HepG2 (cell line): ENCODE data around the gene MRPS11. TPM values are rescaled to one million over a fixed set of nuclear protein-coding genes. Genes with fewer than 3 reads are reported as not detected.

Experiments
- HNRNPH1 ChIP-seq: fragments of 200-400 bp; formaldehyde crosslinking; optimal IDR thresholded peaks from 2 replicates; pipeline ENCODE3; 2017; ENCODE audit warnings: mild to moderate bottlenecking, low read depth, low read length
- PHF20 ChIP-seq: sonication (generic); formaldehyde crosslinking; IDR thresholded peaks from 2 replicates; pipeline ENCODE4 v1.5.0; 2020; ENCODE audit warnings: mild to moderate bottlenecking, missing genetic modification reagents
- ZBTB21 ChIP-seq: sonication (generic); formaldehyde crosslinking; IDR thresholded peaks from 2 replicates; pipeline ENCODE4 v1.4.0; 2020; ENCODE audit warnings: missing genetic modification reagents
- ZC3H4 ChIP-seq: sonication (generic); formaldehyde crosslinking; IDR thresholded peaks from 2 replicates; pipeline ENCODE4 v1.4.0; 2020; ENCODE audit warnings: missing genetic modification reagents, borderline replicate concordance
- ZNF138 ChIP-seq: sonication (generic); formaldehyde crosslinking; IDR thresholded peaks from 2 replicates; pipeline ENCODE4 v1.5.0; 2020; ENCODE audit warnings: mild to moderate bottlenecking, low read depth, missing genetic modification reagents
- ZNF44 ChIP-seq: sonication (generic); formaldehyde crosslinking; IDR thresholded peaks from 2 replicates; pipeline ENCODE4 v1.5.1; 2020; ENCODE audit warnings: mild to moderate bottlenecking, missing genetic modification reagents
- ZNF549 ChIP-seq: sonication (generic); formaldehyde crosslinking; IDR thresholded peaks from 2 replicates; pipeline ENCODE4 v1.5.0; 2020; ENCODE audit warnings: missing genetic modification reagents
- ZNF652 ChIP-seq: IDR thresholded peaks from 2 replicates; pipeline ENCODE4 v1.6.1; 2016; ENCODE audit warnings: low read depth, borderline replicate concordance
- ZNF83 ChIP-seq: sonication (generic); formaldehyde crosslinking; IDR thresholded peaks from 2 replicates; pipeline ENCODE4 v1.4.0; 2020; ENCODE audit warnings: missing genetic modification reagents, mild to moderate bottlenecking, borderline replicate concordance
- polyA plus RNA-seq, 8 experiments: library from polyadenylated mRNA; depleted of rRNA in 3 of 8; stranded (reverse) in 7 of 8; unstranded in 1 of 8; fragments of >200 nt; fragmentation: Illumina TruSeq in 4 of 8; extraction: Trizol in 4 of 8; gene quantifications; 2 replicates each; pipeline versions ENCODE4 v1.2.1 to v1.2.3, GENCODE V29; 2011 to 2016; ENCODE audit warnings: low read depth in 4 of 8, missing spikeins in 1 of 8, mixed read lengths in 1 of 8; ENCODE audit not compliant: insufficient read depth in 1 of 8
- total RNA-seq, 5 experiments: library from RNA; depleted of rRNA; stranded (reverse); fragments of >200 nt; fragmentation: Illumina TruSeq; extraction: Trizol; gene quantifications; 2 replicates each; pipeline ENCODE4 v1.2.3, GENCODE V29; 2016; ENCODE audit warnings: low read depth in 1 of 5
- TF ChIP-seq, protein P1 (sequence below): sonication (generic); formaldehyde crosslinking; IDR thresholded peaks from one replicate; pipeline ENCODE4 v1.5.1; 2020; ENCODE audit warnings: mild to moderate bottlenecking, missing genetic modification reagents; ENCODE audit errors: not compliant biosample characterization
- TF ChIP-seq, protein P2 (sequence below): sonication (generic); formaldehyde crosslinking; IDR thresholded peaks from 2 replicates; pipeline ENCODE4 v1.8.1; 2022; ENCODE audit warnings: mild to moderate bottlenecking, missing genetic modification reagents
- TF ChIP-seq, protein P3 (sequence below): sonication (generic); formaldehyde crosslinking; IDR thresholded peaks from 2 replicates; pipeline ENCODE4 v1.5.0; 2020; ENCODE audit warnings: mild to moderate bottlenecking, missing genetic modification reagents

Gene MRPS11
- total and polyA plus RNA-seq, 2 of the 13 experiments (the other 11 are each of a cell fraction or from before 2014, with no cell fraction given) = 50.1 to 72.7 TPM

DNA sequence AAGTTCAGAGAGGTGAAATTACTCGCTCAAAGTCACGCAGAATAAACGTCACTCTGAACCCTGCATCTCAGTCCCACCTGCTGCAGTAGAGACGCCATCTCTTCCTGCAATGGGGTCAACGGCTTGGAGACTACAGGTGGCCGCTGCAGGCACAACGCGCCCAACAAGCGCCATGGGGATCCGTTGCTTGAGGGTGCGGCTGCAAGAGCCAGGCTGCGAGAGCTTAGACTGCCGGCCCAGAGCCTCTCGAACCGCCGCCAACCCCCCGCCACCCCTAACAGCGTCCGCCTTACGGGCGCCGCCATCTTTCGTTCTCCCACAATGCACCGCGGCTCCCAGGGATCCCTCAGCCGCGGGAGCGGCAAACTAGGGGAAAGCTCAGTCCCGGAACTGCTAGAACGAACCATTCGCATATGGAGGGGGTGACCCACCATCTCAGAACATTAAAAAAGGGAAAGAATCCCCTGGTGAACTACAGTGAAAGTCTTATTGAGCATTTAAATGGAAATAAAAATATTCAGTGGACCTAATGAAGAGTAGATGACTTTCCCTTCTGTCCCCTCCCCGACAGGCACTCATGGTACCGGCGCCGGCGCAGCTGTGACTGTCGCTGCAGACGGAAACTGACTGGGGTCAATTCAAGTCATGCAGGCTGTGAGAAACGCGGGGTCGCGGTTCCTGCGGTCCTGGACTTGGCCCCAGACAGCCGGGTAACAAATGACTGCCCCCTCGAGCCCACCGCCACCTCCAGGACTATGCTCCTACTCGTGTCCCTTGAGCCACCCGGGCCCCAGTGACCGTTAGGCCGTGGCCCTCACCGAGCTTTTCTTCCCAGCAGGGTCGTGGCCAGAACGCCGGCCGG is at the start of gene MRPS11, which contains the start of gene MRPL46 (continued):
- TF ChIP-seq, protein P1, sequence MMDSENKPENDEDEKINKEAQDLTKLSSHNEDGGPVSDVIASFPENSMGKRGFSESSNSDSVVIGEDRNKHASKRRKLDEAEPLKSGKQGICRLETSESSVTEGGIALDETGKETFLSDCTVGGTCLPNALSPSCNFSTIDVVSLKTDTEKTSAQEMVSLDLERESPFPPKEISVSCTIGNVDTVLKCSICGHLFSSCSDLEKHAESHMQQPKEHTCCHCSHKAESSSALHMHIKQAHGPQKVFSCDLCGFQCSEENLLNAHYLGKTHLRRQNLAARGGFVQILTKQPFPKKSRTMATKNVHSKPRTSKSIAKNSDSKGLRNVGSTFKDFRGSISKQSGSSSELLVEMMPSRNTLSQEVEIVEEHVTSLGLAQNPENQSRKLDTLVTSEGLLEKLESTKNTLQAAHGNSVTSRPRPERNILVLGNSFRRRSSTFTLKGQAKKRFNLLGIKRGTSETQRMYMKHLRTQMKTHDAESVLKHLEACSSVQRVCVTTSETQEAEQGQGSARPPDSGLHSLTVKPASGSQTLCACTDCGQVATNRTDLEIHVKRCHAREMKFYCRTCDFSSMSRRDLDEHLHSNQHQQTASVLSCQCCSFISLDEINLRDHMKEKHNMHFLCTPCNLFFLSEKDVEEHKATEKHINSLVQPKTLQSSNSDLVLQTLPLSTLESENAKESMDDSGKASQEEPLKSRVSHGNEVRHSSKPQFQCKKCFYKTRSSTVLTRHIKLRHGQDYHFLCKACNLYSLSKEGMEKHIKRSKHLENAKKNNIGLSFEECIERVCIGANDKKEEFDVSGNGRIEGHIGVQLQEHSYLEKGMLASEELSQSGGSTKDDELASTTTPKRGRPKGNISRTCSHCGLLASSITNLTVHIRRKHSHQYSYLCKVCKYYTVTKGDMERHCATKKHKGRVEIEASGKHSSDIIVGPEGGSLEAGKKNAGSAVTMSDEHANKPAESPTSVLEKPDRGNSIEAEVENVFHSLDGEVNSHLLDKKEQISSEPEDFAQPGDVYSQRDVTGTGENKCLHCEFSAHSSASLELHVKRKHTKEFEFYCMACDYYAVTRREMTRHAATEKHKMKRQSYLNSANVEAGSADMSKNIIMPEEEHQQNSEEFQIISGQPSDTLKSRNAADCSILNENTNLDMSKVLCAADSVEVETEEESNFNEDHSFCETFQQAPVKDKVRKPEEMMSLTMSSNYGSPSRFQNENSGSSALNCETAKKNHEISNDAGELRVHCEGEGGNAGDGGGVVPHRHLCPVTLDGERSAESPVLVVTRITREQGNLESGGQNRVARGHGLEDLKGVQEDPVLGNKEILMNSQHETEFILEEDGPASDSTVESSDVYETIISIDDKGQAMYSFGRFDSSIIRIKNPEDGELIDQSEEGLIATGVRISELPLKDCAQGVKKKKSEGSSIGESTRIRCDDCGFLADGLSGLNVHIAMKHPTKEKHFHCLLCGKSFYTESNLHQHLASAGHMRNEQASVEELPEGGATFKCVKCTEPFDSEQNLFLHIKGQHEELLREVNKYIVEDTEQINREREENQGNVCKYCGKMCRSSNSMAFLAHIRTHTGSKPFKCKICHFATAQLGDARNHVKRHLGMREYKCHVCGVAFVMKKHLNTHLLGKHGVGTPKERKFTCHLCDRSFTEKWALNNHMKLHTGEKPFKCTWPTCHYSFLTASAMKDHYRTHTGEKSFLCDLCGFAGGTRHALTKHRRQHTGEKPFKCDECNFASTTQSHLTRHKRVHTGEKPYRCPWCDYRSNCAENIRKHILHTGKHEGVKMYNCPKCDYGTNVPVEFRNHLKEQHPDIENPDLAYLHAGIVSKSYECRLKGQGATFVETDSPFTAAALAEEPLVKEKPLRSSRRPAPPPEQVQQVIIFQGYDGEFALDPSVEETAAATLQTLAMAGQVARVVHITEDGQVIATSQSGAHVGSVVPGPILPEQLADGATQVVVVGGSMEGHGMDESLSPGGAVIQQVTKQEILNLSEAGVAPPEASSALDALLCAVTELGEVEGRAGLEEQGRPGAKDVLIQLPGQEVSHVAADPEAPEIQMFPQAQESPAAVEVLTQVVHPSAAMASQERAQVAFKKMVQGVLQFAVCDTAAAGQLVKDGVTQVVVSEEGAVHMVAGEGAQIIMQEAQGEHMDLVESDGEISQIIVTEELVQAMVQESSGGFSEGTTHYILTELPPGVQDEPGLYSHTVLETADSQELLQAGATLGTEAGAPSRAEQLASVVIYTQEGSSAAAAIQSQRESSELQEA = no peak
- no peak for TF ChIP-seq ZBTB21 (CRISPR knock-in tag)
- TF ChIP-seq ZNF549 (CRISPR knock-in tag) = no peak
- no peak for TF ChIP-seq HNRNPH1
- TF ChIP-seq, protein P2, sequence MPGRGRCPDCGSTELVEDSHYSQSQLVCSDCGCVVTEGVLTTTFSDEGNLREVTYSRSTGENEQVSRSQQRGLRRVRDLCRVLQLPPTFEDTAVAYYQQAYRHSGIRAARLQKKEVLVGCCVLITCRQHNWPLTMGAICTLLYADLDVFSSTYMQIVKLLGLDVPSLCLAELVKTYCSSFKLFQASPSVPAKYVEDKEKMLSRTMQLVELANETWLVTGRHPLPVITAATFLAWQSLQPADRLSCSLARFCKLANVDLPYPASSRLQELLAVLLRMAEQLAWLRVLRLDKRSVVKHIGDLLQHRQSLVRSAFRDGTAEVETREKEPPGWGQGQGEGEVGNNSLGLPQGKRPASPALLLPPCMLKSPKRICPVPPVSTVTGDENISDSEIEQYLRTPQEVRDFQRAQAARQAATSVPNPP (CRISPR knock-in tag) = 0 out of 2 replicates have a peak, but pooled peaks have one; percentile 37
- TF ChIP-seq ZNF44 (CRISPR knock-in tag) = no peak
- no peak for TF ChIP-seq ZNF652 (CRISPR knock-in tag)
- TF ChIP-seq, protein P3, sequence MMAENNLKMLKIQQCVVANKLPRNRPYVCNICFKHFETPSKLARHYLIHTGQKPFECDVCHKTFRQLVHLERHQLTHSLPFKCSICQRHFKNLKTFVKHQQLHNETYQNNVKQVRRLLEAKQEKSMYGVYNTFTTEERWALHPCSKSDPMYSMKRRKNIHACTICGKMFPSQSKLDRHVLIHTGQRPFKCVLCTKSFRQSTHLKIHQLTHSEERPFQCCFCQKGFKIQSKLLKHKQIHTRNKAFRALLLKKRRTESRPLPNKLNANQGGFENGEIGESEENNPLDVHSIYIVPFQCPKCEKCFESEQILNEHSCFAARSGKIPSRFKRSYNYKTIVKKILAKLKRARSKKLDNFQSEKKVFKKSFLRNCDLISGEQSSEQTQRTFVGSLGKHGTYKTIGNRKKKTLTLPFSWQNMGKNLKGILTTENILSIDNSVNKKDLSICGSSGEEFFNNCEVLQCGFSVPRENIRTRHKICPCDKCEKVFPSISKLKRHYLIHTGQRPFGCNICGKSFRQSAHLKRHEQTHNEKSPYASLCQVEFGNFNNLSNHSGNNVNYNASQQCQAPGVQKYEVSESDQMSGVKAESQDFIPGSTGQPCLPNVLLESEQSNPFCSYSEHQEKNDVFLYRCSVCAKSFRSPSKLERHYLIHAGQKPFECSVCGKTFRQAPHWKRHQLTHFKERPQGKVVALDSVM (CRISPR knock-in tag) = no peak
- TF ChIP-seq PHF20 (CRISPR knock-in tag) = peak; percentile 84
- TF ChIP-seq ZNF138 (CRISPR knock-in tag) = no peak
- no peak for TF ChIP-seq ZNF83
- TF ChIP-seq ZC3H4 (CRISPR knock-in tag) = no peak
